Endothelial cell of umbilical vein (primary cell): ENCODE results near the gene GLP2R. TPM values are rescaled to one million over a fixed set of nuclear protein-coding genes. Genes with fewer than 3 reads are reported as not detected.

ENCODE experiments used
- BruUV-seq: library from RNA; stranded (reverse); fragments of 400-500 nt; replicated peaks from 2 replicates; lab custom pipeline; 2021; lab: Mats Ljungman, UMichigan
- CTCF ChIA-PET: fragments of 300-600, 350-600 bp; sonication (Branson Sonifier 250); formaldehyde crosslinking; loops from one replicate; lab custom pipeline; 2021; ENCODE audit warnings: antibody characterized with exemption, inconsistent platforms; lab: Charles Lee
- POLR2A ChIA-PET: fragments of 300-600, 350-600 bp; sonication (Branson Sonifier 250); formaldehyde crosslinking; loops from one replicate; lab custom pipeline; 2021; ENCODE audit warnings: antibody characterized with exemption, inconsistent platforms; lab: Charles Lee
- DNase-seq: peaks from one replicate; pipeline ENCODE4 v3.0.0-alpha.2; 2011; ENCODE audit warnings: low read depth, low spot score
- FAIRE-seq: peaks from 2 replicates; lab custom pipeline; 2011; peaks lifted over from hg19 to GRCh38; lab: Jason Lieb, UNC
- H2AFZ ChIP-seq: 2 replicates; pipeline ENCODE4 v1.6.0; 2012; ENCODE audit warnings: low read depth, low read length, control low read depth, inconsistent platforms
- H3K27ac ChIP-seq: 2 replicates; pipeline ENCODE4 v1.5.1; 2011; ENCODE audit warnings: low read depth, mild to moderate bottlenecking, control low read depth, low read length, moderate library complexity; ENCODE audit not compliant: insufficient read depth
- H3K27me3 ChIP-seq, 2 experiments: 2 replicates each; pipeline versions ENCODE4 v1.6.0 to v1.6.1; 2011; ENCODE audit warnings: low read length in 2 of 2, mixed read lengths in 1 of 2; ENCODE audit not compliant: control insufficient read depth in 2 of 2, insufficient read depth in 2 of 2
- H3K36me3 ChIP-seq, 2 experiments: 2 replicates in 1 of 2; 3 replicates in 1 of 2; pipeline ENCODE4 v1.5.1; 2011; ENCODE audit warnings: low read length in 2 of 2, mild to moderate bottlenecking in 1 of 2, moderate library complexity in 1 of 2; ENCODE audit not compliant: control insufficient read depth in 2 of 2, insufficient read depth in 2 of 2; ENCODE audit errors: extremely low read depth in 1 of 2
- H3K4me1 ChIP-seq: 3 replicates; pipeline ENCODE4 v1.5.1; 2011; ENCODE audit warnings: mild to moderate bottlenecking, low read length; ENCODE audit not compliant: control insufficient read depth, insufficient read depth; ENCODE audit errors: extremely low read depth
- H3K4me2 ChIP-seq: 2 replicates; pipeline ENCODE4 v1.6.1; 2011; ENCODE audit warnings: low read length, control low read depth, mixed read lengths; ENCODE audit not compliant: insufficient read depth
- H3K4me3 ChIP-seq, 3 experiments: fragments of 200-600 bp in 1 of 3; sonication (generic), shearing (Covaris generic) in 1 of 3; replicated peaks in 1 of 3; 2 replicates each; pipeline ENCODE4 v1.5.1; 2011 to 2016; ENCODE audit warnings: control low read depth in 3 of 3, low read length in 3 of 3, mild to moderate bottlenecking in 2 of 3, inconsistent platforms in 1 of 3, low read depth in 1 of 3, moderate library complexity in 1 of 3; ENCODE audit not compliant: insufficient read depth in 1 of 3
- H3K79me2 ChIP-seq: 2 replicates; pipeline ENCODE4 v1.6.0; 2012; ENCODE audit warnings: low read length, inconsistent platforms; ENCODE audit not compliant: control insufficient read depth, insufficient read depth
- H3K9ac ChIP-seq: replicated peaks from 2 replicates; pipeline ENCODE3; 2011; ENCODE audit warnings: low read length, control low read depth; ENCODE audit not compliant: insufficient read depth; ENCODE audit errors: extremely low read depth
- H3K9me1 ChIP-seq: replicated peaks from 3 replicates; pipeline ENCODE4 v1.6.0; 2011; ENCODE audit warnings: mild to moderate bottlenecking, low read length; ENCODE audit not compliant: control insufficient read depth, insufficient read depth; ENCODE audit errors: extremely low read depth
- H3K9me3 ChIP-seq: replicated peaks from 2 replicates; pipeline ENCODE4 v1.5.1; 2012; ENCODE audit warnings: low read length, inconsistent platforms; ENCODE audit not compliant: control insufficient read depth, insufficient read depth
- H4K20me1 ChIP-seq: replicated peaks from 2 replicates; pipeline ENCODE3; 2011; ENCODE audit warnings: mild to moderate bottlenecking, low read length; ENCODE audit not compliant: control insufficient read depth, insufficient read depth; ENCODE audit errors: extremely low read depth
- CTCF ChIP-seq, 2 donors: IDR thresholded peaks; 1 replicate in 1 of 2; 2 replicates in 1 of 2; pipeline ENCODE4 v1.5.1; 2011; ENCODE audit warnings: low read length in 2 of 2, mild to moderate bottlenecking in 2 of 2, moderate library complexity in 2 of 2, control low read depth in 1 of 2, inconsistent platforms in 1 of 2, low read depth in 1 of 2; ENCODE audit not compliant: insufficient read depth in 1 of 2; ENCODE audit errors: extremely low read depth in 1 of 2
- GATA2 ChIP-seq: IDR thresholded peaks from 2 replicates; pipeline ENCODE4 v1.7.0; 2011; ENCODE audit warnings: low read depth, mild to moderate bottlenecking, moderate library complexity, mixed read lengths, low read length; ENCODE audit not compliant: insufficient read length, insufficient read depth
- JUN ChIP-seq: IDR thresholded peaks from 2 replicates; pipeline ENCODE4 v1.6.1; 2011; ENCODE audit warnings: borderline replicate concordance, low read depth; ENCODE audit not compliant: insufficient read length, insufficient read depth
- MAX ChIP-seq: IDR thresholded peaks from 2 replicates; pipeline ENCODE4 v1.6.1; 2011; ENCODE audit not compliant: insufficient read depth, insufficient read length
- MYC ChIP-seq: IDR thresholded peaks from one replicate; pipeline ENCODE4 v1.6.1; 2011; ENCODE audit warnings: mild to moderate bottlenecking, low read depth, low read length
- POLR2A ChIP-seq: IDR thresholded peaks from 2 replicates; pipeline ENCODE4 v1.6.1; 2012; ENCODE audit warnings: low read depth, mild to moderate bottlenecking, control low read depth, low read length
- dilution Hi-C: fragments of 300-500 bp; cut with MboI; formaldehyde crosslinking; loops from one replicate; pipeline ENCODE4 v1.15.0; 2019; ENCODE audit warnings: low sequenced_read_pairs; ENCODE audit not compliant: extremely low pct_ligation_motif_present
- intact Hi-C: fragments of 100-400 bp; cut with micrococcal nuclease; formaldehyde crosslinking; loops from one replicate; pipeline ENCODE4 v1.10.0; 2022
- polyA plus RNA-seq, 4 experiments: library from polyadenylated mRNA; depleted of rRNA in 3 of 4; stranded (reverse) in 3 of 4; unstranded in 1 of 4; fragments of >200 nt; gene quantifications; 2 replicates each; pipeline versions ENCODE4 v1.2.1 to v1.2.3, GENCODE V29; 2011 to 2012; ENCODE audit warnings: missing spikeins in 1 of 4
- total RNA-seq: library from RNA; stranded (reverse); gene quantifications from 2 replicates; pipeline ENCODE4 v1.2.3, GENCODE V29; 2021

Gene GLP2R
- total and polyA plus RNA-seq, 2 donors (not counting 3 experiments of a cell fraction or from before 2014, with no cell fraction given) = not detected

- H3K79me2 ChIP-seq = no peaks in the 10 kb centered on the region
- H3K4me3 ChIP-seq = no peak overlapping the region
- TF ChIP-seq MYC (no peak), MAX (no peak), JUN (no peak), POLR2A (no peak)
- no peaks in the 10 kb centered on the region for H3K9me1 ChIP-seq
- dilution Hi-C loops = no loop called here
- FAIRE-seq (no peak), DNase-seq (no peak)
- no peaks in the 10 kb centered on the region for H4K20me1 ChIP-seq
- CTCF ChIA-PET = no interaction called here
- POLR2A ChIA-PET = no interaction called here
- H3K4me1 ChIP-seq = no peaks in the 10 kb centered on the region
- H3K9ac ChIP-seq = no peak overlapping the region
- H3K36me3 ChIP-seq = no peaks in the 10 kb centered on the region
- no peak overlapping the region for H3K4me2 ChIP-seq
- peaks cover 8% of the 10 kb centered on the region for H3K9me3 ChIP-seq
- H3K27me3 ChIP-seq = no peaks in the 10 kb centered on the region
- no TSS peak for BruUV-seq
- H2AFZ ChIP-seq = no peak overlapping the region
- H3K27ac ChIP-seq = no peak overlapping the region
- intact Hi-C loops = no loop called here
These were observed 57.7 kb downstream of the GLP2R start for GRCh38 chr17:9883451-9883850.

- no peak overlapping the region for H3K4me2 ChIP-seq
- H3K9me3 ChIP-seq = peaks cover 11% of the 10 kb centered on the region
- no peaks in the 10 kb centered on the region for H3K4me1 ChIP-seq
- no peaks in the 10 kb centered on the region for H3K27me3 ChIP-seq
- H4K20me1 ChIP-seq = no peaks in the 10 kb centered on the region
- no peaks in the 10 kb centered on the region for H3K36me3 ChIP-seq
- TF ChIP-seq CTCF (IDR thresholded peaks at IDR 0.05; ENCODE audit: extremely low read depth in 1 of 2, insufficient read depth in 1 of 2, low read depth in 1 of 2, low read length in 2 of 2) = no peak
- no peak for TF ChIP-seq JUN
- no peak for TF ChIP-seq GATA2
- H3K79me2 ChIP-seq = no peaks in the 10 kb centered on the region
- intact Hi-C loops = no loop called here
- no peak overlapping the region for H3K9ac ChIP-seq
- H3K27ac ChIP-seq = no peak overlapping the region
- BruUV-seq = no TSS peak
- H2AFZ ChIP-seq = no peak overlapping the region
- dilution Hi-C loops = no loop called here
- POLR2A ChIA-PET = no interaction called here
- CTCF ChIA-PET = no interaction called here
- DNase-seq (no peak), FAIRE-seq (no peak)
- H3K4me3 ChIP-seq = no peak overlapping the region
- H3K9me1 ChIP-seq = no peaks in the 10 kb centered on the region
These were observed 60.6 kb downstream of the GLP2R start for GRCh38 chr17:9886141-9886930.
